HCT116 (cell line): Measurements from ENCODE around the gene MAP7. TPM values are rescaled to one million over a fixed set of nuclear protein-coding genes. Genes with fewer than 3 reads are reported as not detected.

Source experiments
- ATAC-seq: fragments of 200-7000 bp; cut with Tn5 transposase; 2 replicates; pipeline ENCODE4 v1.9.1; 2020; ENCODE audit warnings: mild to moderate bottlenecking, moderate library complexity
- BruUV-seq: library from RNA; stranded (reverse); fragments of 400-500 nt; replicated peaks from 2 replicates; lab custom pipeline; 2021; lab: Mats Ljungman, UMichigan
- CTCF ChIA-PET: fragments of 300-600 bp; sonication (Branson Sonifier 250); formaldehyde crosslinking; loops from one replicate; lab custom pipeline; 2021; ENCODE audit warnings: antibody characterized with exemption; lab: Charles Lee
- POLR2A ChIA-PET: fragments of 300-600, 350-600 bp; sonication (Branson Sonifier 250); formaldehyde crosslinking; loops from one replicate; lab custom pipeline; 2021; ENCODE audit warnings: antibody characterized with exemption; lab: Charles Lee
- RAD21 ChIA-PET, 2 experiments: fragments of 300-600 bp; sonication (Branson Sonifier 250); formaldehyde crosslinking; loops; one replicate each; lab custom pipeline; 2023; ENCODE audit warnings: low total read pairs in 2 of 2; ENCODE audit not compliant: uncharacterized antibody in 2 of 2, unreplicated experiment in 2 of 2, low non-redundant PET in 1 of 2; lab: Charles Lee
- DNase-seq: peaks from one replicate; pipeline ENCODE4 v3.0.0-alpha.2; 2010; ENCODE audit warnings: low read depth, low spot score
- H2AFZ ChIP-seq: fragments of 200-600 bp; shearing (Covaris generic), sonication (generic); 2 replicates; pipeline ENCODE4 v1.6.1; 2017; ENCODE audit warnings: low read depth, mixed run types, mixed read lengths, antibody characterized with exemption, low read length; ENCODE audit not compliant: poor library complexity, severe bottlenecking
- H3K27ac ChIP-seq: 2 replicates; pipeline ENCODE4 v1.5.1; 2012; ENCODE audit warnings: low read depth, low read length
- H3K27me3 ChIP-seq: fragments of 200-600 bp; sonication (generic); 2 replicates; pipeline ENCODE4 v1.6.1; 2016; ENCODE audit warnings: mixed run types, low read length, mixed read lengths; ENCODE audit not compliant: insufficient read depth
- H3K36me3 ChIP-seq, 2 experiments: fragments of 200-500 bp in 1 of 2; fragments of 200-600 bp in 1 of 2; sonication (Bioruptor generic) in 1 of 2; sonication (generic) in 1 of 2; 2 replicates each; pipeline versions ENCODE4 v1.5.1 to v1.6.1; 2014 to 2016; ENCODE audit warnings: low read length in 2 of 2, inconsistent platforms in 1 of 2, mixed read lengths in 1 of 2, mixed run types in 1 of 2; ENCODE audit not compliant: insufficient read depth in 2 of 2, control insufficient read depth in 1 of 2
- H3K4me1 ChIP-seq, 2 experiments: fragments of 200-600 bp in 1 of 2; sonication (generic) in 1 of 2; 2 replicates each; pipeline versions ENCODE4 v1.5.1 to v1.6.1; 2012 to 2017; ENCODE audit warnings: low read length in 2 of 2, inconsistent platforms in 1 of 2, mild to moderate bottlenecking in 1 of 2, mixed read lengths in 1 of 2, mixed run types in 1 of 2, moderate library complexity in 1 of 2; ENCODE audit not compliant: insufficient read depth in 2 of 2, control insufficient read depth in 1 of 2
- H3K4me2 ChIP-seq: fragments of 200-600 bp; sonication (generic); 2 replicates; pipeline ENCODE4 v1.6.1; 2017; ENCODE audit warnings: mixed run types, low read length, mixed read lengths
- H3K4me3 ChIP-seq, 2 experiments: fragments of 200-600 bp in 1 of 2; sonication (generic) in 1 of 2; replicated peaks in 1 of 2; 2 replicates each; pipeline ENCODE4 v1.5.1; 2011 to 2016; ENCODE audit warnings: low read length in 2 of 2, control low read depth in 1 of 2, low read depth in 1 of 2, mild to moderate bottlenecking in 1 of 2, mixed read lengths in 1 of 2, mixed run types in 1 of 2
- H3K79me2 ChIP-seq: fragments of 200-600 bp; sonication (generic); 2 replicates; pipeline ENCODE4 v1.6.1; 2017; ENCODE audit warnings: mild to moderate bottlenecking, mixed run types, low read length, moderate library complexity, mixed read lengths; ENCODE audit not compliant: insufficient read depth
- H3K9ac ChIP-seq: fragments of 200-600 bp; sonication (generic); 2 replicates; pipeline ENCODE4 v1.6.1; 2016; ENCODE audit warnings: low read length, mixed read lengths
- H3K9me2 ChIP-seq: fragments of 200-600 bp; sonication (generic), shearing (Covaris generic); 2 replicates; pipeline ENCODE4 v1.6.1; 2017; ENCODE audit warnings: mixed run types, mild to moderate bottlenecking, moderate library complexity; ENCODE audit not compliant: insufficient read depth
- H3K9me3 ChIP-seq, 2 experiments: fragments of 200-500 bp in 1 of 2; fragments of 200-600 bp in 1 of 2; sonication (Bioruptor generic) in 1 of 2; sonication (generic) in 1 of 2; 2 replicates each; pipeline ENCODE4 v1.6.1; 2014 to 2017; ENCODE audit warnings: low read length in 2 of 2, mixed read lengths in 2 of 2, inconsistent platforms in 1 of 2, low read depth in 1 of 2, mild to moderate bottlenecking in 1 of 2, mixed run types in 1 of 2, moderate library complexity in 1 of 2; ENCODE audit not compliant: control insufficient read depth in 1 of 2, insufficient read depth in 1 of 2
- H4K20me1 ChIP-seq: fragments of 200-600 bp; sonication (generic), shearing (Covaris generic); 2 replicates; pipeline ENCODE4 v1.6.1; 2017; ENCODE audit warnings: mixed run types, mild to moderate bottlenecking, moderate library complexity; ENCODE audit not compliant: insufficient read depth
- CBX3 ChIP-seq: IDR thresholded peaks from 2 replicates; pipeline ENCODE4 v1.6.1; 2012; ENCODE audit warnings: low read depth
- CEBPB ChIP-seq: IDR thresholded peaks from 2 replicates; pipeline ENCODE4 v1.6.1; 2012; ENCODE audit warnings: low read depth
- EGR1 ChIP-seq: IDR thresholded peaks from 2 replicates; pipeline ENCODE4 v1.6.1; 2012; ENCODE audit warnings: low read depth
- ELF1 ChIP-seq: IDR thresholded peaks from 2 replicates; pipeline ENCODE4 v1.6.1; 2012; ENCODE audit warnings: low read depth, borderline replicate concordance
- EZH2 ChIP-seq: fragments of 200-600 bp; sonication (generic); IDR thresholded peaks from 2 replicates; pipeline ENCODE4 v1.6.1; 2017; ENCODE audit warnings: antibody characterized with exemption, mixed run types
- EZH2phosphoT487 ChIP-seq: fragments of 200-600 bp; IDR thresholded peaks from 2 replicates; pipeline ENCODE4 v1.6.1; 2018; ENCODE audit warnings: antibody characterized with exemption, borderline replicate concordance
- FOSL1 ChIP-seq: IDR thresholded peaks from 2 replicates; pipeline ENCODE4 v1.6.1; 2012; ENCODE audit warnings: low read depth
- JUND ChIP-seq: IDR thresholded peaks from 2 replicates; pipeline ENCODE4 v1.6.1; 2012
- POLR2A ChIP-seq: IDR thresholded peaks from 2 replicates; pipeline ENCODE4 v1.7.0; 2011; ENCODE audit warnings: borderline replicate concordance; ENCODE audit not compliant: insufficient read depth, insufficient read length; ENCODE audit errors: extremely low read depth
- POLR2AphosphoS5 ChIP-seq: IDR thresholded peaks from 2 replicates; pipeline ENCODE4 v1.6.1; 2011; ENCODE audit warnings: mild to moderate bottlenecking, low read depth, low read length, moderate library complexity
- RAD21 ChIP-seq: IDR thresholded peaks from 2 replicates; pipeline ENCODE4 v1.6.1; 2012; ENCODE audit warnings: low read depth, mild to moderate bottlenecking
- SIN3A ChIP-seq: IDR thresholded peaks from 2 replicates; pipeline ENCODE4 v1.6.1; 2012; ENCODE audit warnings: low read depth
- SP1 ChIP-seq: IDR thresholded peaks from 2 replicates; pipeline ENCODE4 v1.6.1; 2012; ENCODE audit warnings: low read depth
- TCF7L2 ChIP-seq: IDR thresholded peaks from 2 replicates; pipeline ENCODE4 v1.7.0; 2011; ENCODE audit warnings: borderline replicate concordance, inconsistent platforms; ENCODE audit not compliant: insufficient read depth, insufficient read length; ENCODE audit errors: extremely low read depth
- YY1 ChIP-seq: IDR thresholded peaks from 2 replicates; pipeline ENCODE4 v1.6.1; 2011; ENCODE audit warnings: low read length, low read depth, moderate library complexity, mild to moderate bottlenecking; ENCODE audit not compliant: insufficient replicate concordance; ENCODE audit errors: extremely low read depth
- ZFX ChIP-seq: fragments of 450-650 bp; IDR thresholded peaks from 2 replicates; pipeline ENCODE4 v1.6.1; 2017
- ZNF274 ChIP-seq: fragments of 200-500 bp; sonication (Bioruptor generic); IDR thresholded peaks from 2 replicates; pipeline ENCODE4 v1.6.1; 2014; ENCODE audit warnings: mild to moderate bottlenecking, low read depth, low read length, inconsistent platforms
- intact Hi-C: fragments of 100-400 bp; cut with micrococcal nuclease; formaldehyde crosslinking; loops from 2 replicates; pipeline ENCODE4 v1.10.0; 2022
- total RNA-seq: library from RNA; stranded (reverse); gene quantifications from one replicate; pipeline ENCODE4 v1.2.1, GENCODE V29; 2021; ENCODE audit not compliant: unreplicated experiment
- TF ChIP-seq, protein P1 (sequence below): IDR thresholded peaks from 2 replicates; pipeline ENCODE4 v1.6.1; 2011; ENCODE audit warnings: mild to moderate bottlenecking, low read length, moderate library complexity; ENCODE audit not compliant: insufficient replicate concordance; ENCODE audit errors: extremely low read depth
- TF ChIP-seq, protein P2 (sequence below): IDR thresholded peaks from 2 replicates; pipeline ENCODE4 v1.6.1; 2012
- TF ChIP-seq, protein P3 (sequence below): IDR thresholded peaks from 2 replicates; pipeline ENCODE4 v1.6.1; 2012; ENCODE audit warnings: low read depth

The MAP7 gene
- total RNA-seq, 1 experiment from 2014 or later: 35.5 TPM

DNA sequence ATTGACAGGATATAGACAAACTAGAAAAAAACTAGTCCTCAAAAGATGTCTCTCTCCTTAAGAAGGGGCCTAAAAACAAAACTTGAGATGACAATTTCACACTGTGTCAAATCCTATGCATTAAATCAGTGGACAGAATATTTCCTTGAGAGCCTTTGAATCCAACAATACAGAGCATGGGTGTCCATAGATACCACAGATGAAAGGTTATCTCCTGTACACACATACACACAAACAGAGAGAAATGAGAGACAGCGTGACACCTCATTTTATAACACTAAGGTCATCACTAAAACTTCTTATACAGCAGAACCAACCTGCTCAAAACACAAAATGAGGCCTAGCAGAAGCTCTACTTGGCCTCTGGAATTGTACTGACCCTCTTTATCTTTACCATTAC is 55.5 kb downstream of the MAP7 start:
- CTCF ChIA-PET: no interaction called here
- H3K27ac ChIP-seq: no peak overlapping the region
- H3K79me2 ChIP-seq: peaks cover 6% of the 10 kb centered on the region; the same call in 1 of the 2 replicates
- H3K9ac ChIP-seq: no peak overlapping the region
- BruUV-seq: no TSS peak
- peaks cover 0 to 3% of the 10 kb centered on the region in 2 experiments; a peak in 2 of 4 replicates for H3K4me1 ChIP-seq
- ATAC-seq: no peak
- no peak overlapping the region for H3K4me3 ChIP-seq
- RAD21 ChIA-PET: no interaction called here
- H3K36me3 ChIP-seq: no peaks in the 10 kb centered on the region
- no peaks in the 10 kb centered on the region for H3K9me2 ChIP-seq
- no peak for TF ChIP-seq EZH2
- no peak for TF ChIP-seq JUND
- no peak for TF ChIP-seq TCF7L2
- TF ChIP-seq, protein P1, sequence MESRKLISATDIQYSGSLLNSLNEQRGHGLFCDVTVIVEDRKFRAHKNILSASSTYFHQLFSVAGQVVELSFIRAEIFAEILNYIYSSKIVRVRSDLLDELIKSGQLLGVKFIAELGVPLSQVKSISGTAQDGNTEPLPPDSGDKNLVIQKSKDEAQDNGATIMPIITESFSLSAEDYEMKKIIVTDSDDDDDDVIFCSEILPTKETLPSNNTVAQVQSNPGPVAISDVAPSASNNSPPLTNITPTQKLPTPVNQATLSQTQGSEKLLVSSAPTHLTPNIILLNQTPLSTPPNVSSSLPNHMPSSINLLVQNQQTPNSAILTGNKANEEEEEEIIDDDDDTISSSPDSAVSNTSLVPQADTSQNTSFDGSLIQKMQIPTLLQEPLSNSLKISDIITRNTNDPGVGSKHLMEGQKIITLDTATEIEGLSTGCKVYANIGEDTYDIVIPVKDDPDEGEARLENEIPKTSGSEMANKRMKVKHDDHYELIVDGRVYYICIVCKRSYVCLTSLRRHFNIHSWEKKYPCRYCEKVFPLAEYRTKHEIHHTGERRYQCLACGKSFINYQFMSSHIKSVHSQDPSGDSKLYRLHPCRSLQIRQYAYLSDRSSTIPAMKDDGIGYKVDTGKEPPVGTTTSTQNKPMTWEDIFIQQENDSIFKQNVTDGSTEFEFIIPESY: no peak
- TF ChIP-seq, protein P2, sequence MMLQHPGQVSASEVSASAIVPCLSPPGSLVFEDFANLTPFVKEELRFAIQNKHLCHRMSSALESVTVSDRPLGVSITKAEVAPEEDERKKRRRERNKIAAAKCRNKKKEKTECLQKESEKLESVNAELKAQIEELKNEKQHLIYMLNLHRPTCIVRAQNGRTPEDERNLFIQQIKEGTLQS: no peak
- TF ChIP-seq SIN3A: no peak
- no peak for TF ChIP-seq FOSL1
- TF ChIP-seq ZNF274: no peak
- TF ChIP-seq, protein P3, sequence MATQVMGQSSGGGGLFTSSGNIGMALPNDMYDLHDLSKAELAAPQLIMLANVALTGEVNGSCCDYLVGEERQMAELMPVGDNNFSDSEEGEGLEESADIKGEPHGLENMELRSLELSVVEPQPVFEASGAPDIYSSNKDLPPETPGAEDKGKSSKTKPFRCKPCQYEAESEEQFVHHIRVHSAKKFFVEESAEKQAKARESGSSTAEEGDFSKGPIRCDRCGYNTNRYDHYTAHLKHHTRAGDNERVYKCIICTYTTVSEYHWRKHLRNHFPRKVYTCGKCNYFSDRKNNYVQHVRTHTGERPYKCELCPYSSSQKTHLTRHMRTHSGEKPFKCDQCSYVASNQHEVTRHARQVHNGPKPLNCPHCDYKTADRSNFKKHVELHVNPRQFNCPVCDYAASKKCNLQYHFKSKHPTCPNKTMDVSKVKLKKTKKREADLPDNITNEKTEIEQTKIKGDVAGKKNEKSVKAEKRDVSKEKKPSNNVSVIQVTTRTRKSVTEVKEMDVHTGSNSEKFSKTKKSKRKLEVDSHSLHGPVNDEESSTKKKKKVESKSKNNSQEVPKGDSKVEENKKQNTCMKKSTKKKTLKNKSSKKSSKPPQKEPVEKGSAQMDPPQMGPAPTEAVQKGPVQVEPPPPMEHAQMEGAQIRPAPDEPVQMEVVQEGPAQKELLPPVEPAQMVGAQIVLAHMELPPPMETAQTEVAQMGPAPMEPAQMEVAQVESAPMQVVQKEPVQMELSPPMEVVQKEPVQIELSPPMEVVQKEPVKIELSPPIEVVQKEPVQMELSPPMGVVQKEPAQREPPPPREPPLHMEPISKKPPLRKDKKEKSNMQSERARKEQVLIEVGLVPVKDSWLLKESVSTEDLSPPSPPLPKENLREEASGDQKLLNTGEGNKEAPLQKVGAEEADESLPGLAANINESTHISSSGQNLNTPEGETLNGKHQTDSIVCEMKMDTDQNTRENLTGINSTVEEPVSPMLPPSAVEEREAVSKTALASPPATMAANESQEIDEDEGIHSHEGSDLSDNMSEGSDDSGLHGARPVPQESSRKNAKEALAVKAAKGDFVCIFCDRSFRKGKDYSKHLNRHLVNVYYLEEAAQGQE: no peak
- no peak for TF ChIP-seq SP1
- no peak for TF ChIP-seq ELF1
- TF ChIP-seq CBX3: no peak
- no peak for TF ChIP-seq POLR2A
- no peak for TF ChIP-seq YY1
- no peak for TF ChIP-seq POLR2AphosphoS5
- TF ChIP-seq CEBPB: no peak
- no peak for TF ChIP-seq EZH2phosphoT487
- TF ChIP-seq RAD21: no peak
- no peak for TF ChIP-seq EGR1
- no peak for TF ChIP-seq ZFX
- DNase-seq: no peak
- no peak overlapping the region for H3K4me2 ChIP-seq
- POLR2A ChIA-PET: no interaction called here
- H3K27me3 ChIP-seq: no peaks in the 10 kb centered on the region
- intact Hi-C loops: no loop called here
- H3K9me3 ChIP-seq: no peaks in the 10 kb centered on the region
- no peak overlapping the region for H2AFZ ChIP-seq
- no peaks in the 10 kb centered on the region for H4K20me1 ChIP-seq
